Panc1 (cell line): ENCODE data around the gene PTPRE. TPM values are rescaled to one million over a fixed set of nuclear protein-coding genes. Genes with fewer than 3 reads are reported as not detected.

Experiments
- ATAC-seq: fragments of 200-7000 bp; cut with Tn5 transposase; 2 replicates; pipeline ENCODE4 v1.9.1; 2020; ENCODE audit warnings: mild to moderate bottlenecking, moderate library complexity
- BruUV-seq: library from RNA; stranded (reverse); fragments of 400-500 nt; replicated peaks from 2 replicates; lab custom pipeline; 2021; lab: Mats Ljungman, UMichigan
- CTCF ChIA-PET: fragments of 300-600 bp; sonication (Branson Sonifier 250); formaldehyde crosslinking; loops from one replicate; lab custom pipeline; 2022; ENCODE audit warnings: antibody characterized with exemption; lab: Charles Lee
- POLR2A ChIA-PET: fragments of 300-600 bp; sonication (Branson Sonifier 250); formaldehyde crosslinking; loops from one replicate; lab custom pipeline; 2022; ENCODE audit warnings: antibody characterized with exemption; lab: Charles Lee
- DNase-seq: peaks from one replicate; pipeline ENCODE4 v3.0.0-alpha.2; 2010; ENCODE audit warnings: low read depth, low spot score
- H3K27ac ChIP-seq: 2 replicates; pipeline ENCODE4 v1.5.1; 2011; ENCODE audit warnings: mild to moderate bottlenecking, low read length, inconsistent platforms
- H3K27me3 ChIP-seq: fragments of 200-500 bp; sonication (Bioruptor generic); 2 replicates; pipeline ENCODE4 v1.6.0; 2014; ENCODE audit warnings: low read length, inconsistent platforms; ENCODE audit not compliant: control insufficient read depth, insufficient read depth
- H3K36me3 ChIP-seq: fragments of 200-500 bp; sonication (Bioruptor generic); 2 replicates; pipeline ENCODE4 v1.5.1; 2014; ENCODE audit warnings: inconsistent platforms, mild to moderate bottlenecking, low read length, moderate library complexity; ENCODE audit not compliant: control insufficient read depth, insufficient read depth
- H3K4me1 ChIP-seq: 2 replicates; pipeline ENCODE4 v1.5.1; 2011; ENCODE audit warnings: inconsistent platforms, mild to moderate bottlenecking, low read length, moderate library complexity; ENCODE audit not compliant: control insufficient read depth, insufficient read depth
- H3K4me3 ChIP-seq, 2 experiments: 2 replicates each; pipeline ENCODE4 v1.5.1; 2011 to 2012; ENCODE audit warnings: low read depth in 2 of 2, low read length in 2 of 2, mild to moderate bottlenecking in 2 of 2, inconsistent platforms in 1 of 2, moderate library complexity in 1 of 2
- H3K9me3 ChIP-seq: fragments of 200-500 bp; sonication (Bioruptor generic); 2 replicates; pipeline ENCODE4 v1.5.1; 2014; ENCODE audit warnings: low read depth, mild to moderate bottlenecking, inconsistent platforms, low read length, moderate library complexity; ENCODE audit not compliant: control insufficient read depth, insufficient read depth
- CTCF ChIP-seq: fragments of 450-650 bp; IDR thresholded peaks from 2 replicates; pipeline ENCODE4 v1.5.1; 2017; ENCODE audit warnings: mild to moderate bottlenecking
- POLR2AphosphoS5 ChIP-seq: IDR thresholded peaks from 2 replicates; pipeline ENCODE4 v1.6.1; 2012; ENCODE audit warnings: mild to moderate bottlenecking, low read depth, low read length, moderate library complexity
- REST ChIP-seq, 2 experiments: IDR thresholded peaks; 2 replicates each; pipeline ENCODE4 v1.6.1; 2011 to 2012; ENCODE audit warnings: low read depth in 2 of 2, control low read depth in 1 of 2, low read length in 1 of 2, mild to moderate bottlenecking in 1 of 2, moderate library complexity in 1 of 2; ENCODE audit not compliant: insufficient read depth in 1 of 2
- SIN3A ChIP-seq: IDR thresholded peaks from 2 replicates; pipeline ENCODE4 v1.6.1; 2012; ENCODE audit warnings: low read depth, mild to moderate bottlenecking, low read length, moderate library complexity, borderline replicate concordance; ENCODE audit not compliant: insufficient read depth
- TCF7L2 ChIP-seq: IDR thresholded peaks from 2 replicates; pipeline ENCODE4 v1.6.1; 2011; ENCODE audit warnings: mild to moderate bottlenecking, low read depth, low read length, inconsistent platforms
- in situ Hi-C: cut with HindIII; loops from 2 replicates; pipeline ENCODE4 v1.10.0; 2016; ENCODE audit warnings: low sequenced_read_pairs, low pct_unique_long_range_greater_than_20kb
- intact Hi-C: fragments of 100-400 bp; cut with micrococcal nuclease; formaldehyde crosslinking; loops from one replicate; pipeline ENCODE4 v1.10.0; 2022; ENCODE audit not compliant: unreplicated experiment
- total RNA-seq: library from RNA; stranded (reverse); gene quantifications from one replicate; pipeline ENCODE4 v1.2.1, GENCODE V29; 2021; ENCODE audit not compliant: unreplicated experiment

PTPRE gene
- total RNA-seq, 1 experiment from 2014 or later = 0.44 TPM

GRCh38 chr10:127990846-127991542, 84.1 kb downstream of the PTPRE start:
- intact Hi-C loops (no loop called here), in situ Hi-C loops (no loop called here)
- DNase-seq = no peak
- CTCF ChIA-PET = no interaction called here
- H3K4me3 ChIP-seq = no peak overlapping the region
- no TSS peak for BruUV-seq
- H3K27me3 ChIP-seq = peaks cover 6% of the 10 kb centered on the region
- POLR2A ChIA-PET = no interaction called here
- no peak for TF ChIP-seq POLR2AphosphoS5
- no peak for TF ChIP-seq REST (IDR thresholded peaks at IDR 0.05; ENCODE audit: insufficient read depth in 1 of 2, low read depth in 2 of 2, low read length in 1 of 2)
- TF ChIP-seq TCF7L2 = no peak
- no peak for TF ChIP-seq SIN3A
- TF ChIP-seq CTCF = no peak
- H3K27ac ChIP-seq = no peak overlapping the region
- no peaks in the 10 kb centered on the region for H3K36me3 ChIP-seq
- no peak for ATAC-seq
- H3K9me3 ChIP-seq = no peaks in the 10 kb centered on the region
- H3K4me1 ChIP-seq = no peaks in the 10 kb centered on the region

DNA sequence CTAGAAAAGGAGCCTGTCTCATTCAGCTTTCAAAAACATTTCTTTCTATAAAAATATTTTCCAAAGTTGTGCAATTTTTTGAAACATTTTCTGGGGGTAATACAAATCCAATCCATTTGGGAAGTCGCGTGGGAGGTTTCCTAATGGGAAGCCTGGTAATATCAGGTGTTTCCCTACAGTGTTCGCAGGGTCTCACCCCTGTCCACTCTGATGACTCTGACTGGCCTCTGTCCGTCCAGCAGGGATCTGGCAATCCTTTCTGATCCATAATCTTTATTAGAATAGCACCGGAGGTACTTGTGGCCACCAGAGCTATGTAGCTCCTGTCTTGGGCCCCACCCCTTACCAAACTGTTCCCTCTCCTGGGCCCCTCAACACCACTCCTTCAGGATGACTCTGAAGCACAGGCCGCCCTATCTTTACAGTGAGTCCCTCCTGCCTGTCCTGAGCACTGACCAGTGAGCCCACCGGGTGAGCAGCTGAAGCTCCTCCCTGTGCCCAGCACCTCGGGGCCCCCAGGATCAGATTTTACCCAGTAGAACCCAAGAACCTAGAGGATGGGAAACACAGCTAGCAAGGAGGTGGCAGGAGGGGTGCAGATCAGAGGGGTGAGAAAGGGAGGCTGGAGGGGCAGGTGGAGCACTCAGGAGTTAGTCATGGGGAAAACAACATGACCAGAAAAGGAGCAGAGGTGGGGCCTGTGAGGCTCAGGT, 84.8 kb downstream of the PTPRE start:
- ATAC-seq (no peak), DNase-seq (no peak)
- Histone ChIP-seq H3K36me3 (no peaks in the 10 kb centered on the region), H3K27me3 (peaks cover 7% of the 10 kb centered on the region), H3K4me1 (no peaks in the 10 kb centered on the region), H3K9me3 (no peaks in the 10 kb centered on the region), H3K4me3 (no peak overlapping the region), H3K27ac (no peak overlapping the region)
- POLR2A ChIA-PET = no interaction called here
- CTCF ChIA-PET = no interaction called here
- BruUV-seq = no TSS peak
- in situ Hi-C loops (no loop called here), intact Hi-C loops (no loop called here)
- TF ChIP-seq POLR2AphosphoS5 (no peak), SIN3A (no peak), REST (IDR thresholded peaks at IDR 0.05; ENCODE audit: insufficient read depth in 1 of 2, low read depth in 2 of 2, low read length in 1 of 2) (no peak), TCF7L2 (no peak)
